GM23338 (cell line): ENCODE measurements around the gene C1orf87. TPM values are rescaled to one million over a fixed set of nuclear protein-coding genes. Genes with fewer than 3 reads are reported as not detected.

Source experiments
- ATAC-seq: fragments of 200-7000 bp; cut with Tn5 transposase; 3 replicates; pipeline ENCODE4 v1.9.1; 2020
- DNase-seq: peaks from one replicate; pipeline ENCODE4 v3.0.0-alpha.2; 2015; ENCODE audit warnings: low spot score
- H2AFZ ChIP-seq: fragments of 200-600 bp; sonication (generic); 2 replicates; pipeline ENCODE4 v1.8.0; 2016; ENCODE audit warnings: antibody characterized with exemption, mild to moderate bottlenecking, moderate library complexity
- H3F3A ChIP-seq: fragments of 200-600 bp; sonication (generic); replicated peaks from 2 replicates; pipeline ENCODE4 v1.8.0; 2017; ENCODE audit warnings: antibody characterized with exemption, mixed run types, low read depth
- H3K27ac ChIP-seq: fragments of 200-600 bp; sonication (generic); 2 replicates; pipeline ENCODE4 v1.6.1; 2016; ENCODE audit warnings: low read depth
- H3K27me3 ChIP-seq: fragments of 200-600 bp; sonication (generic); 2 replicates; pipeline ENCODE4 v1.8.0; 2016; ENCODE audit warnings: mild to moderate bottlenecking, mixed run types, moderate library complexity; ENCODE audit not compliant: insufficient read depth
- H3K36me3 ChIP-seq: fragments of 200-600 bp; sonication (generic); 2 replicates; pipeline ENCODE4 v1.8.0; 2016; ENCODE audit warnings: mild to moderate bottlenecking; ENCODE audit not compliant: insufficient read depth
- H3K4me1 ChIP-seq: fragments of 200-600 bp; sonication (generic); 2 replicates; pipeline ENCODE4 v1.8.0; 2016; ENCODE audit warnings: mild to moderate bottlenecking, moderate library complexity; ENCODE audit not compliant: insufficient read depth
- H3K4me2 ChIP-seq: fragments of 200-600 bp; sonication (generic); 2 replicates; pipeline ENCODE4 v1.7.1; 2017; ENCODE audit warnings: mixed run types
- H3K4me3 ChIP-seq: fragments of 200-600 bp; sonication (generic); 2 replicates; pipeline ENCODE4 v1.6.1; 2016; ENCODE audit warnings: mixed run types
- H3K79me2 ChIP-seq: fragments of 200-600 bp; sonication (generic); replicated peaks from 2 replicates; pipeline ENCODE4 v1.8.0; 2017; ENCODE audit warnings: mild to moderate bottlenecking; ENCODE audit not compliant: insufficient read depth
- H3K9me2 ChIP-seq: fragments of 200-600 bp; sonication (generic); 2 replicates; pipeline ENCODE4 v1.8.0; 2017; ENCODE audit not compliant: insufficient read depth
- H4K20me1 ChIP-seq: fragments of 200-600 bp; sonication (generic); replicated peaks from 2 replicates; pipeline ENCODE4 v1.8.0; 2017; ENCODE audit warnings: mild to moderate bottlenecking; ENCODE audit not compliant: insufficient read depth
- H3K27ac Mint-ChIP-seq: 2 replicates; pipeline ENCODE4 v1.8.0; 2020; ENCODE audit warnings: inconsistent platforms, mild to moderate bottlenecking, moderate library complexity, mixed read lengths
- H3K27me3 Mint-ChIP-seq: 3 replicates; pipeline ENCODE4 v1.8.0; 2022; ENCODE audit warnings: low read depth, mild to moderate bottlenecking, moderate library complexity, mixed read lengths, inconsistent platforms; ENCODE audit not compliant: insufficient read depth, poor library complexity
- H3K36me3 Mint-ChIP-seq: 3 replicates; pipeline ENCODE4 v1.8.0; 2021; ENCODE audit warnings: low read depth, mild to moderate bottlenecking, inconsistent platforms, moderate library complexity, mixed read lengths
- H3K4me1 Mint-ChIP-seq: 3 replicates; pipeline ENCODE4 v1.8.0; 2020; ENCODE audit warnings: mild to moderate bottlenecking, inconsistent platforms, mixed read lengths
- H3K4me3 Mint-ChIP-seq: 3 replicates; pipeline ENCODE4 v1.8.0; 2021; ENCODE audit warnings: moderate library complexity, mild to moderate bottlenecking, inconsistent platforms, mixed read lengths
- H3K9me3 Mint-ChIP-seq: 3 replicates; pipeline ENCODE4 v1.8.0; 2020; ENCODE audit warnings: moderate library complexity, mild to moderate bottlenecking, inconsistent platforms, mixed read lengths
- CTCF ChIP-seq, 2 experiments: fragments of 200-600 bp in 1 of 2; sonication (generic) in 1 of 2; conservative IDR thresholded peaks; 2 replicates each; pipeline versions ENCODE4 v1.5.1 to v1.6.1; 2016 to 2017; ENCODE audit warnings: antibody characterized with exemption in 2 of 2, low read depth in 2 of 2, mild to moderate bottlenecking in 2 of 2, moderate library complexity in 1 of 2
- EZH2 ChIP-seq: fragments of 200-600 bp; sonication (generic); IDR thresholded peaks from one replicate; pipeline ENCODE4 v1.8.0; 2017; ENCODE audit warnings: antibody characterized with exemption, mild to moderate bottlenecking, low read depth; ENCODE audit not compliant: unreplicated experiment
- EZH2phosphoT487 ChIP-seq: fragments of 200-600 bp; sonication (generic); IDR thresholded peaks from one replicate; pipeline ENCODE4 v1.8.1; 2018; ENCODE audit warnings: antibody characterized with exemption; ENCODE audit not compliant: unreplicated experiment
- JUNB ChIP-seq: IDR thresholded peaks from one replicate; pipeline ENCODE4 v1.6.1; 2016; ENCODE audit warnings: antibody characterized with exemption; ENCODE audit not compliant: unreplicated experiment
- NANOG ChIP-seq: IDR thresholded peaks from 2 replicates; pipeline ENCODE4 v1.6.1; 2016; ENCODE audit warnings: antibody characterized with exemption, borderline replicate concordance
- ZNF114 ChIP-seq: fragments of 250-450 bp; sonication (Bioruptor Pico); IDR thresholded peaks from 2 replicates; pipeline ENCODE4 v1.5.0; 2020; ENCODE audit warnings: mild to moderate bottlenecking, moderate library complexity
- polyA plus RNA-seq: library from polyadenylated mRNA; unstranded; fragments of >200 nt; fragmentation: Nextera tagmentation; extraction: Ambion mirVana; gene quantifications from 2 replicates; pipeline ENCODE4 v1.2.1, GENCODE V29; 2016
- total RNA-seq: library from RNA; depleted of rRNA; stranded (reverse); fragments of >200 nt; shearing (Covaris generic); gene quantifications from 2 replicates; pipeline ENCODE4 v1.2.3, GENCODE V29; 2014
- TF ChIP-seq, protein P1 (sequence below): IDR thresholded peaks from one replicate; pipeline ENCODE4 v1.6.1; 2018; ENCODE audit warnings: antibody characterized with exemption; ENCODE audit not compliant: unreplicated experiment
- TF ChIP-seq, protein P2 (sequence below): IDR thresholded peaks from 2 replicates; pipeline ENCODE4 v1.6.1; 2016; ENCODE audit warnings: antibody characterized with exemption

Gene C1orf87
- total and polyA plus RNA-seq, 2 experiments from 2014 or later: 0.07 to 0.21 TPM

- TF ChIP-seq, protein P1, sequence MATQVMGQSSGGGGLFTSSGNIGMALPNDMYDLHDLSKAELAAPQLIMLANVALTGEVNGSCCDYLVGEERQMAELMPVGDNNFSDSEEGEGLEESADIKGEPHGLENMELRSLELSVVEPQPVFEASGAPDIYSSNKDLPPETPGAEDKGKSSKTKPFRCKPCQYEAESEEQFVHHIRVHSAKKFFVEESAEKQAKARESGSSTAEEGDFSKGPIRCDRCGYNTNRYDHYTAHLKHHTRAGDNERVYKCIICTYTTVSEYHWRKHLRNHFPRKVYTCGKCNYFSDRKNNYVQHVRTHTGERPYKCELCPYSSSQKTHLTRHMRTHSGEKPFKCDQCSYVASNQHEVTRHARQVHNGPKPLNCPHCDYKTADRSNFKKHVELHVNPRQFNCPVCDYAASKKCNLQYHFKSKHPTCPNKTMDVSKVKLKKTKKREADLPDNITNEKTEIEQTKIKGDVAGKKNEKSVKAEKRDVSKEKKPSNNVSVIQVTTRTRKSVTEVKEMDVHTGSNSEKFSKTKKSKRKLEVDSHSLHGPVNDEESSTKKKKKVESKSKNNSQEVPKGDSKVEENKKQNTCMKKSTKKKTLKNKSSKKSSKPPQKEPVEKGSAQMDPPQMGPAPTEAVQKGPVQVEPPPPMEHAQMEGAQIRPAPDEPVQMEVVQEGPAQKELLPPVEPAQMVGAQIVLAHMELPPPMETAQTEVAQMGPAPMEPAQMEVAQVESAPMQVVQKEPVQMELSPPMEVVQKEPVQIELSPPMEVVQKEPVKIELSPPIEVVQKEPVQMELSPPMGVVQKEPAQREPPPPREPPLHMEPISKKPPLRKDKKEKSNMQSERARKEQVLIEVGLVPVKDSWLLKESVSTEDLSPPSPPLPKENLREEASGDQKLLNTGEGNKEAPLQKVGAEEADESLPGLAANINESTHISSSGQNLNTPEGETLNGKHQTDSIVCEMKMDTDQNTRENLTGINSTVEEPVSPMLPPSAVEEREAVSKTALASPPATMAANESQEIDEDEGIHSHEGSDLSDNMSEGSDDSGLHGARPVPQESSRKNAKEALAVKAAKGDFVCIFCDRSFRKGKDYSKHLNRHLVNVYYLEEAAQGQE: no peak
- no peak for TF ChIP-seq EZH2phosphoT487
- no peak for TF ChIP-seq JUNB
- TF ChIP-seq EZH2: no peak
Observed at GRCh38 chr1:59948990-59949389, 124.6 kb downstream of the C1orf87 start (continued).

- peak overlapping the region; percentile 16; the same call in 1 of the 2 replicates for H2AFZ ChIP-seq
- no peaks in the 10 kb centered on the region for H3F3A ChIP-seq
- no peaks in the 10 kb centered on the region for H3K4me1 ChIP-seq
- Mint-ChIP-seq H3K4me1 (no peaks in the 10 kb centered on the region), H3K27me3 (no peaks in the 10 kb centered on the region), H3K36me3 (no peaks in the 10 kb centered on the region), H3K9me3 (no peaks in the 10 kb centered on the region), H3K4me3 (no peak overlapping the region), H3K27ac (no peak overlapping the region)
- peak; percentile 97 for ATAC-seq
- H3K27ac ChIP-seq: no peak overlapping the region
- DNase-seq: peak; percentile 86
- no peak overlapping the region for H3K4me2 ChIP-seq
- H3K9me2 ChIP-seq: no peaks in the 10 kb centered on the region
- TF ChIP-seq CTCF (conservative IDR thresholded peaks at IDR 0.05; ENCODE audit: low read depth in 2 of 2) (peak; percentile 86 to 94), EZH2phosphoT487 (no peak)
- no peaks in the 10 kb centered on the region for H3K79me2 ChIP-seq
- no peaks in the 10 kb centered on the region for H3K27me3 ChIP-seq
- H3K36me3 ChIP-seq: no peaks in the 10 kb centered on the region
- H3K4me3 ChIP-seq: no peak overlapping the region
- no peaks in the 10 kb centered on the region for H4K20me1 ChIP-seq
Observed at GRCh38 chr1:59947047-59947938, 126.3 kb downstream of the C1orf87 start.

- Histone ChIP-seq H3K4me2 (no peak overlapping the region), H3F3A (no peaks in the 10 kb centered on the region), H4K20me1 (no peaks in the 10 kb centered on the region), H3K9me2 (no peaks in the 10 kb centered on the region), H3K27ac (no peak overlapping the region), H3K79me2 (no peaks in the 10 kb centered on the region), H3K4me1 (no peaks in the 10 kb centered on the region), H2AFZ (no peak overlapping the region), H3K27me3 (no peaks in the 10 kb centered on the region), H3K36me3 (no peaks in the 10 kb centered on the region), H3K4me3 (no peak overlapping the region)
- H3K36me3 Mint-ChIP-seq: no peaks in the 10 kb centered on the region
- no peaks in the 10 kb centered on the region for H3K9me3 Mint-ChIP-seq
- ATAC-seq (no peak), DNase-seq (no peak)
- H3K4me3 Mint-ChIP-seq: no peak overlapping the region
- H3K4me1 Mint-ChIP-seq: no peaks in the 10 kb centered on the region
- no peak overlapping the region for H3K27ac Mint-ChIP-seq
- H3K27me3 Mint-ChIP-seq: peaks cover 1% of the 10 kb centered on the region
- TF ChIP-seq CTCF (conservative IDR thresholded peaks at IDR 0.05; ENCODE audit: low read depth in 2 of 2) (no peak), NANOG (no peak), ZNF114 (no peak)
- TF ChIP-seq, protein P2, sequence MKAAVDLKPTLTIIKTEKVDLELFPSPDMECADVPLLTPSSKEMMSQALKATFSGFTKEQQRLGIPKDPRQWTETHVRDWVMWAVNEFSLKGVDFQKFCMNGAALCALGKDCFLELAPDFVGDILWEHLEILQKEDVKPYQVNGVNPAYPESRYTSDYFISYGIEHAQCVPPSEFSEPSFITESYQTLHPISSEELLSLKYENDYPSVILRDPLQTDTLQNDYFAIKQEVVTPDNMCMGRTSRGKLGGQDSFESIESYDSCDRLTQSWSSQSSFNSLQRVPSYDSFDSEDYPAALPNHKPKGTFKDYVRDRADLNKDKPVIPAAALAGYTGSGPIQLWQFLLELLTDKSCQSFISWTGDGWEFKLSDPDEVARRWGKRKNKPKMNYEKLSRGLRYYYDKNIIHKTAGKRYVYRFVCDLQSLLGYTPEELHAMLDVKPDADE: no peak
Observed at GRCh38 chr1:59945790-59946189, 127.8 kb downstream of the C1orf87 start.
